ENCODE measurements around the gene RAP2A.

- TF ChIP-seq CTCF (IDR thresholded peaks at IDR 0.05) (no peak), POLR2A (IDR thresholded peaks at IDR 0.05) (no peak), EP300 (IDR thresholded peaks at IDR 0.05) (no peak)
Observed at GRCh38 chr13:97517967-97518366, 84.0 kb downstream of the RAP2A start.

All from gastroesophageal sphincter (tissue), 3 donors.